GM19099 (cell line): ENCODE data around the gene DIP2C.

ENCODE experiments used
- POLR2A ChIP-seq: IDR thresholded peaks from 3 replicates; pipeline ENCODE4 v1.6.1; 2011; ENCODE audit warnings: low read depth; ENCODE audit not compliant: insufficient read length; ENCODE audit errors: extremely low read depth

DIP2C gene

DNA sequence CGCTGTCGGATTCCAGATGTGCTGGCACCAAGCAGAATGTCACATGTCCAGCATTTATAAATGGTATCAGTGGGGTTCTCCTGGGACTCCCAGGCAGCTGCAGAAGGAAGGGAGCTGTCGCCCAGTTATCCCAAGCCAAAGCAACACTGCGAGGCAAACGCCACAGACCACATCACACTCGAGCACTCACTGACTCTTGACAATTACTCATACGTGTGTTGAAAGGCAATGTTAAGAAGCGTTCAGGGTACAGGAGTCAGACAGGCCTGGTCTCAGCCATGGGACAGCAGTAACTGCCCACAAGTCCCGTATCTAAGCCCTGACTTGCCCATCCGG lies 113.4 kb downstream of the DIP2C start:
- TF ChIP-seq POLR2A = no peak

DNA sequence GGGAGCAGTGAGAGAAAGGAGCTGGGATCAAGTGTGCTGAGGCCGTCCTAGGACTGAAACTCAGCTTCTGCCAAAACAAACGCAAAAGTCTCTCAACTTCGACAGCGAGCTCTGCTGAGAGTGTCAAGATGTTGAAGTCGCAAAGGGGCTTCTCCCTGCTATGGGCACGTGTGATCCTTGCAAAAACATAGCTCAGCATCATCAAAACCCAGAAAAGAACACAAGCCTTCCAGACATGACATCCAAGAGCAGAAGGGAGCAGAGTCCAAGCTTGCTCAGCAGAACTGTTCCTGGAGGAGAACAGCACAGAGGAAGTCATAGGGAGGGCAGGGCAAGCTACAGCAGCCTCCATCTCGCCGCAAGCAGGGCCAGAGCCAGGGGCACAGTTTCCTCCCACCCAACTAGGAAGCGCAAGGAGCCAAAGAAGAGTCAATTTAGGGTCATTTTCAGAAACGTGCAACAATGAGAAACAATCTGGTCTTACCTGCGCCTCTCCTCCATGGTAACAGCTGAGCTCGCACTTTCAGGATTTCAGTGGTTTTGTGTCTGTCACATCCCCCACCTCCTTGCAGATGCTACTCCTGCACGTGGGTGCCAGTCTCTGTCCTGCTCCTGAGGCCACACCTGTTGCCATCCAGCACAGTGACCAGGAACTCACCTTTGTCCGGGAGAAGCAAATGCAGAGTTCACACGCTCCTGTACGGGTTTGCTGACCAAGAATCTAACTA lies 113.9 kb downstream of the DIP2C start:
- TF ChIP-seq POLR2A = no peak

DNA sequence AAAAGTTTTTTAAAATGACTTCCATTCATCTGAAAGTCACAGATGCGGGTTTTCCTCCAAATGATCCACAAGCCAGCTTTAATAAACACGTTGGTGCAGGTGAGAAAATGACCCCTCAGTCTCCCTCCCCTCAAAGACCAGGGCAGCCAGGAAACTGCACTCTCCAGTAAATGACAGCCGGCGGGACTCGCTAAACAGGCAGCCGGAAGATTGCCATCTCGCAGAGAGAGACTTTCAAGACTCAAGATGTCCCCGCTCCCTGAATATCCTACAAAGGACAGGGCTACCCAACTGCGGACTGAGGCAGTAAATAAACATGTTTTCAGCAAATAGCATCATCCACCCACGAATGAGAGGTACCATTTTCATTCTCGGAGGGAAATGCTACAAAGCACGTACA lies 116.8 kb downstream of the DIP2C start:
- TF ChIP-seq POLR2A = no peak

DNA sequence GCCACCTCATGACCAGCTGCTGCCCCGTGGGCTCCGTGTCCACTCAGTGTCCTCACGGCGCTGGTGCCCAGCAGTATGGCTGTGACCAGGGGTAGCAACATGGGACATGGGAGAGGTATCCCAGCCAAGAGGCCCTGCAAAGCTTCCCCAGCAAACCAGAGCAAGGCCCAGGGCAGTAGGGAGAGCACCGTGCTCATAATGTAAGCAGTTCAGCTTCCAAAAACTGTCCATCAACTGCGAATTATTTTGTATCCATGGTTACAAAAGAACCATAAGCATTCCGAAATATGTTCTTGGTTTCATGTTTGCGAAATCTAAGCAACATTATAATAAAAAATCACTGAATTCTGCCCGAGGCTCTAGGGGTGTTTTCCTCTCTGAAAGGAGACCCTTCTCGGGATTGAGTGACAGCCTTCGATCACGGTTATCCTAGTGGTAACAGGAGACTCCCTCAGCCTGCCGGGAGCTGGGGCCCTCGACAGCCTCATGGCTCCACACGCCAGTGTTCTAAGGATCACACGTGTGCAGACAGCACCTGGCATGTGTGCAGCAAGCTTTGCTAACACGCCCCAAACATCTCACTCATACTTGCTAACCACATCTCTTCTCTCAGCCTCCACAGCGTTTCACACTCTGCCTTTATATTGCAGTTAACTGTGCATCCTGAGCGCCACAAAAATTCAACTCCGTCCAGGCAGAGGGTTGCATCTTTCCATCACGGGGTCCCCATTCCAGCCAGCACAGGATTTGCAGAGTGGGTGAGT lies 117.6 kb downstream of the DIP2C start:
- TF ChIP-seq POLR2A = no peak

DNA sequence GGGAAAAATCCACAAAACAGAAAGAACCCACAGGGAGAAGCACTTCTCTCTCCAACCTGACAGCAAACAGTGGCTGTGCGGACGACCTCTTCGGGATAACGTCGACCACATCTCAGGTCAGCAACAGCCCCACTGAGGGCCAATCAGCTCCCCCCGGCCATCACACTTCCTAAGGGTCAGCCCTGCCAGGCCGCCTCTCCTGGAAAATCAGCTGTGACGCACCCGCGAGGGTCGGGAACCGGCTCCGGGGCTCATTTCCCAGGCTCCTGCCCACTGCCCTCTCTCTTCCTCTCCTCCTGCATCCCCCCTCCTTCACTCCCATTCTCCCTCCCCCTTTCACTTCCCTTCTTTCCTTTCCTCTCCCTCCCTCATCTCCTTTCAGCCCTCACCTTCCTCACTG lies 118.3 kb downstream of the DIP2C start:
- TF ChIP-seq POLR2A = no peak

DNA sequence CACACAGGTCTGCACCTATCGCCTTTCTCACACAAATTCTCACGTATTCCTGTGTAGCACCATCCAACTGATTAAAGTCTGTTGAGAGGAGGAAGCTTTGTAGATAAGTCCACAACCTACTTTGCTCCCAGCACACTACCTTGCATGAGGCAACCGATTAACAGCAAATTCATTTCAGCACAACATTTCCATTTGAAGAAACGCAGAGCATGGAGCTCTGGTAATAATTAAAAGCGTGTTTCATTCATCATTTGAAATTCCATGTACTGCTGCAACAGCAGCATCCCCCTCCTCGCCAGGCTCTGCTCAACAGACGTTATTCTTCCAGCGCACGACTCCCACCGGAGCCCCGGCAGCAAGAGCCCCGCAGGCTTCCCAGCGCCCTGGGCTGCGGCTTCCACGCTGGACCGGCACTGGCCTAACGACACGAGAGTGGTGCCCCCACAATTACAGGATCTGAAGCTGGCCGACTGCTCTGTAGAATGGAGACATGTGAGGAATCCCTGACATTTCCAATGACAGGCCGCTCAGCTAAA lies 118.8 kb downstream of the DIP2C start:
- TF ChIP-seq POLR2A = no peak

DNA sequence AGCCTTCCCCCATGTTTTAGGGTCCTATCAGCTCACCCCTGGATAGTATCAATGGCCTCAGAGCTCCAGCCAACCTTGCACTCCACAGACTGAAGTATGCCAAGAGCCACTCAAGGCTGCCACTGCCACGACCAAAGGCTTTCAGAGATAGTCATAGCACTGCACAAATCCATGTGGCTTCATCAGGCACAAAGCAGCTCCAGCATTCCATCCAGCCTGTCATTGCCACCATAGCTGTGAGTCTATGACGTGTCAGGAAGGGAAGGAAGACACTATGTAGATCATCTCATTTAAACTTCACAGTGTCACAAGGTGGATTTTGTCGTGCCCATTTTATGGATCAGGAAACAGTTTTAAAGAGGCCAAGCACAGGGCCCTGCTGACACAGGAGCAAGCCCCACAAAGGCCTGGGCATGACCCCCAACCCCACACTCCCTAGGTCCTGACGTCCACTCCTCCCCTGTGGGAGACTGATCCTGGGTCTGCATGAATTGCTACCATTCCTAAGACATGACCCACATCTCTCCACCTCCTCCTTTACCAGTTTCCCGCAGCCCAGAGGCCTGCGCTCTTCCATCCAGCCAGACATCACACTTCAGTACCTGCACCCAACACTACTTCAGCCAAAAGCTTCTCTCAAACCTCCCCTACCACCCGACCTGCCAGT lies 119.4 kb downstream of the DIP2C start:
- no peak for TF ChIP-seq POLR2A

DNA sequence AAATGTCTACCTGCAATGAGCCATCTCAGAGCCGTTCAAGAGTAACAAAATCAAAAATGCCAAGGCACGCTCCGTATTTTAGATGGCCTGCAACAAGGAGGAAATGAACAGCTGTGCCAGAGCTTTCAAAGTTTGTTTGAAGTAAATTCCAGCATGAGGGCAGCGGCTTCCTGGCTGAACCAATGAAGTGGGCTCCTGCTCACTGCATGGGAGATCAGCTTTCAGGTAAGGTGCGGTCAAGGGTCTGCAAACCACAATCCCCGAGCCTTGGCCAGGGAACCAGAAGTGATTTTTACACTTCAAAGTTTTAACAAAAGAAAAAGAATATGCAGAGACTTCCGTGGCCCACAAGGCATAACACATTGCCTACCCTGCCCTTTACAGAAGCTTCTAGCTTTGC lies 120.6 kb downstream of the DIP2C start:
- TF ChIP-seq POLR2A = no peak

DNA sequence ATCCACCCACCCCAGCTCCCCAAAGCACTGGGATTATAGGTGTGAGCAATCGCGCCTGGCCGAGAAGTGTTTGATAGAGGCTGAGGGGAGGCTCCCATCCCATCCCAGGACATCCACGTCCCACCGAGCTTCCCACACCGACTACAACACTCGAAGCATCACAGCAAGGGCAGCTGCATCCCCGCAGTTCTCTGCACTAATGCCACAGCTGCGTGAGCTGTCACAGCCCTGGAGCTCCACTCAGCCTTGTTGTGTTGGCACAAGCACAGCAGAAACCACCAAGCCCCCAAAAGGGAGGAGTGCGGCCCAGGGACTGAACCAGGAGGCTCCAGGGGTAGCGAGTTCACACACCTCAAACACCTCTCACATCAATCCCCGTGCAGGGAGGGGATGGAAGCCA lies 121.6 kb downstream of the DIP2C start:
- no peak for TF ChIP-seq POLR2A

DNA sequence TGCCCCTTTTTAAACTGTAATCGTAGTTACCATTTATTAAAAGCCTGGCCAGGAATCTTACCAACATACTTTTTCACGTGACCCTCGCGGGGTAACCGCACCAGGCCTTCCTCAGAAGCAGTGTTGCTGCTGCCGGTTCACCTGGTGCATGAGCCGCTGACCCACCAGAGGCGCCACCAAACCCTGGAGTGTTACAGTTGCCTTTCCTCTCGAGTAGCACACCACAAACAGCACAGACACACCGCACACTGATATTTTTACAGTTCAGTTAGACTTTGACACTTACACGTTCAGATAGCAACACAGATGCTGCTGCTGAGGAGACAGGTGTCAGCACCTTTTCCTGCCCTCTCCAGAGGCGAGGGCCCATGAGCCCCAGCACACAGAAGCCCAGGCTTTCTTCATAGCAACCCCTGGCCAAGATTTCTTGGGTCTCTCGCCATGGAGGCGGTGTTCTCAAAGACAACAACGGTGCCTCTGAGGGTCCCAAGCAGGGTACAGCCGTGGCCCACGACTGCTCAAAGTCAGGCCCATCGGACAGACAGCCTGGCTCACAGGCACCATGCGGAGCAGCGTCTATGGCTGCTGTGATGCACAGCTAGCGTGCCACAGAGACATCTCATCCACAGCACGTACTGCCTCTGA lies 123.1 kb downstream of the DIP2C start:
- TF ChIP-seq POLR2A = no peak

DNA sequence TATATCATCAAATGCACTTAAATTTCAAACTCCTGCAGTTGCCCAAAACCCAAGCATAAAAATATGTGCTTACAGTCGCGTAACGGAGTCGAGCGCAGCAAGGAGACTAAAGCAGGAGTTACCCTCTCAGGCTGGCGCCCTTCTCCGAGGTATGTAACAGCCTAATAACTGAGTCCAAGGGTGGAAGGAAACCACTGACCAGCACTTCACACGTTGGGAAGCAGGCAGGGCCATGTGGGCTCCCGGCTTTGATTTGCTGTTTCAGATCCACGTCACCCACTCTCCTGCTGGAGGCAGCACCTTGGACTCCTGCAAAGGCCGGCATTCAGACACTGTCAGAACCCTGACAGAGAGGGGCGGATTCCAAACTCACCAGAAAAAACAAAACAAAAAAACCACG lies 123.8 kb downstream of the DIP2C start:
- no peak for TF ChIP-seq POLR2A

DNA sequence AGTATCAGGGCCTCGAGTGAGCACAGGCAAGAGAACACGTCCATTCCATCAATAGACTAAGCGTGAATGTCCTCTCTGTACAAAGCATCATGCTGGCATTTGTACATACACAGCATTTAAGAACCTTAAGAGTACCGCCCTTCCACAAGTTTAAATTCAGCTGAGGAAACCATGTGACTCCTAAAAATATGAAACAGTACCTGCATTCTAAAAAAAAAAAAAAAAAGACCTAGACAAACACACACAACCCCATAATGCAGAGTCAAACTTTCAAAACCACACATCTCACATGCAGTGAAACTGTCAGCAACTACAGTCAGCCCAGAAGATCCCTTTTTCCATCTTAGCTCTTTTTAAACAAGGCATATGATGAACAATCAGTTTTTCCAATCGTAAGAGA lies 124.3 kb downstream of the DIP2C start:
- TF ChIP-seq POLR2A = no peak

DNA sequence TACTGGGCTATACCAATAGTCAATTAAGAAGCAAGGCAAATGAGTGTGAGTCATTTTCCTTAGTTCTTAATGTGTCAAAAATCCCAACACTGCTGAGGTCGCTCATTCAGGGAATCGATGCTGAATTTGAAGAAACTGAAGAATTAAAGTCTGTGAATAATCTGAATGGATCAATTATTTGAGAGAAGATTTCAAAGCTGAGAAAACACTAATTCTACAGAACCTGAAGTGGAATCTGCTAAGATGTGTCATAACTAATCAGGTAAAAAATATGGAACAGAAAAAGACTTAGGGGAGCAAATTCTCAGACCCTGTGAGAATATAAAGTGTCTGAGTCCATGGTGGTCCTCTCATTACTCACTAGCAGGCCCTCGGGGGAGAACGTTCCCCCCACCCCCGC lies 125.6 kb downstream of the DIP2C start:
- TF ChIP-seq POLR2A = no peak

DNA sequence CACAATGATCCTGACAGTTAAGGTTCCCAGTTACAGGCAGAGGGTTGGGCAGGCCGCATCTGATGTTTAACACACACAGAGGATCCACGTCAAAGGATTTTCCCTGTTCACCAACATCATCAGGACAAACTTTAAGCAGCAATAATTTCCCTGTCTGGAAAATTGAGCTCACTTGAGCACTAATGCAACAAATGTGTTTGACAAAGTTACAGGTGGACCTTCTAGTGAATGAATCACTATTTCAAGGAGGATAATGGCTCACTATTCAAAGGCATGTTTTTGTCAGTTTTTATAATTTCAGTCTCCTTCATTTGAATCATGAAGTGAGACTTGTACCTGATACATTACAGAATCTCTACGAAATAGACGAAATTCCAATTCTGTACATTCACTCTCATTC lies 127.3 kb downstream of the DIP2C start:
- no peak for TF ChIP-seq POLR2A

DNA sequence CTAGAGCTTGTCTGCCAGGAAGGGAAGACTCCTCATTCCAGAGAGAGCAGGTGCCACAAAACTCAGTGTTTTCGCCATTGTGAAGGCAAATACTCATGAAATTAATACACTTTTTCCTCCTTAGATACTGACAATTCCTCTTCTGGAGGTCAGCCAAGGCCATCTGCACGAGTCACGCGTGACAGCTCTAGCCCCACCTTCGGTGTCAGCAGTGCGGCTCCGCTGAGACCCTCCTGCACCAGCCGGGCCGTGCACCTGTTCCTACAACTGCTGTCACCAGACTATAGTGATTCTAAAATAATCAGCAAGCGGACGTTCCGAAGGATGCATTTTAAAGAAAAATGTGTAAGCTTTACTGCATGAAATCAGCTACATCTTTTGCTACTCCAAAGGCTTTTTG lies 127.7 kb downstream of the DIP2C start:
- no peak for TF ChIP-seq POLR2A
